Esophagus squamous epithelium (tissue), 5 donors: ENCODE measurements around the gene ARHGEF17. TPM values are rescaled to one million over a fixed set of nuclear protein-coding genes. Genes with fewer than 3 reads are reported as not detected.

Experiments used
- DNase-seq: peaks from one replicate; lab custom pipeline; 2025; lab: John Stamatoyannopoulos, UW
- H3K27ac ChIP-seq, 4 donors: fragments of 200-600 bp; sonication (generic); one replicate each; pipeline ENCODE4 v1.5.1; 2016 to 2019; ENCODE audit warnings: mild to moderate bottlenecking in 1 of 4
- H3K27me3 ChIP-seq, 4 donors: fragments of 200-600 bp; sonication (generic); 1 replicate in 3 of 4; 2 replicates in 1 of 4; pipeline versions ENCODE4 v1.5.1 to v1.6.0; 2017 to 2021; ENCODE audit warnings: antibody characterized with exemption in 1 of 4
- H3K36me3 ChIP-seq, 3 donors: fragments of 200-600 bp; sonication (generic); one replicate each; pipeline ENCODE4 v1.5.1; 2016 to 2019
- H3K4me1 ChIP-seq, 3 donors: fragments of 200-600 bp; sonication (generic); one replicate each; pipeline ENCODE4 v1.5.1; 2017 to 2019
- H3K4me3 ChIP-seq, 4 donors: fragments of 200-600 bp; sonication (generic); 1 replicate in 3 of 4; 2 replicates in 1 of 4; pipeline ENCODE4 v1.5.1; 2016 to 2019; ENCODE audit warnings: mild to moderate bottlenecking in 2 of 4, moderate library complexity in 1 of 4
- H3K9me3 ChIP-seq, 3 donors: fragments of 200-600 bp; sonication (generic); one replicate each; pipeline ENCODE4 v1.5.1; 2016 to 2019
- CTCF ChIP-seq, 6 experiments: fragments of 450-650 bp in 4 of 6; fragments of 200-600 bp in 2 of 6; sonication (generic) in 2 of 6; IDR thresholded peaks; one replicate each; pipeline ENCODE4 v1.5.1; 2016 to 2019; ENCODE audit warnings: antibody characterized with exemption in 6 of 6, mild to moderate bottlenecking in 4 of 6, moderate library complexity in 4 of 6
- POLR2A ChIP-seq, 4 donors: fragments of 450-650 bp; IDR thresholded peaks; one replicate each; pipeline ENCODE4 v1.6.1; 2017; ENCODE audit warnings: antibody characterized with exemption in 4 of 4, mild to moderate bottlenecking in 4 of 4, moderate library complexity in 3 of 4
- WGBS, 2 donors: methylation state at CpG; one replicate each; pipeline ENCODE4 v1.1.5; 2018; 5-methylcytosine and 5-hydroxymethylcytosine counted together
- intact Hi-C: fragments of 100-400 bp; cut with DNase I; formaldehyde crosslinking; loops from one replicate; pipeline ENCODE4 v1.15.0; 2022
- total RNA-seq, 4 donors: library from RNA; depleted of rRNA; stranded (reverse); fragments of >200 nt; gene quantifications; one replicate each; pipeline ENCODE4 v1.1.0, GENCODE V29; 2016
- donor health status: DM: yes; HTN: yes; CAD: no.

The ARHGEF17 gene
- total RNA-seq, 4 donors from 2014 or later, result 3.2 to 23.1 (median 5.4) TPM

- DNase-seq, result no peak
- H3K36me3 ChIP-seq, result peaks cover 0 to 22% (median 4%) of the 10 kb centered on the region in 3 donors
- WGBS, 2 donors, result 31 to 42% methylated on average over 4 to 9 of the region's 23 CpGs
- no peaks in the 10 kb centered on the region for H3K27me3 ChIP-seq
- intact Hi-C loops, result no loop called here
- peak overlapping the region in 1 of 4 donors; percentile 55 for H3K27ac ChIP-seq
- TF ChIP-seq POLR2A (IDR thresholded peaks at IDR 0.05) (no peak), CTCF (IDR thresholded peaks at IDR 0.05) (no peak)
- no peak overlapping the region for H3K4me3 ChIP-seq
- no peaks in the 10 kb centered on the region for H3K9me3 ChIP-seq
- peaks cover 36 to 67% (median 44%) of the 10 kb centered on the region in 3 donors for H3K4me1 ChIP-seq
These were observed 80.4 kb downstream of the ARHGEF17 start for GRCh38 chr11:73388265-73389133.

- peaks cover 0 to 24% (median 4%) of the 10 kb centered on the region in 3 donors for H3K36me3 ChIP-seq
- no peak overlapping the region for H3K4me3 ChIP-seq
- no peaks in the 10 kb centered on the region for H3K9me3 ChIP-seq
- DNase-seq, result no peak
- H3K27ac ChIP-seq, result peak overlapping the region in 1 of 4 donors; percentile 55
- H3K27me3 ChIP-seq, result no peaks in the 10 kb centered on the region
- WGBS, 2 donors, result 20 to 36% methylated on average over 2 of the region's 6 CpGs
- intact Hi-C loops, result no loop called here
- no peak for TF ChIP-seq POLR2A (IDR thresholded peaks at IDR 0.05)
- no peak for TF ChIP-seq CTCF (IDR thresholded peaks at IDR 0.05)
- peaks cover 29 to 61% (median 39%) of the 10 kb centered on the region in 3 donors for H3K4me1 ChIP-seq
These were observed 81.1 kb downstream of the ARHGEF17 start for GRCh38 chr11:73389134-73389525.

- H3K36me3 ChIP-seq, result peaks cover 0 to 31% (median 4%) of the 10 kb centered on the region in 3 donors
- TF ChIP-seq CTCF (IDR thresholded peaks at IDR 0.05), result no peak
- TF ChIP-seq POLR2A (IDR thresholded peaks at IDR 0.05), result no peak
- peaks cover 21 to 53% (median 34%) of the 10 kb centered on the region in 3 donors for H3K4me1 ChIP-seq
- H3K27me3 ChIP-seq, result no peaks in the 10 kb centered on the region
- H3K4me3 ChIP-seq, result no peak overlapping the region
- whole genome bisulfite sequencing, 2 donors, result 74 to 93% methylated on average over 7 of the region's 7 CpGs
- no peak overlapping the region for H3K27ac ChIP-seq
- H3K9me3 ChIP-seq, result no peaks in the 10 kb centered on the region
- intact Hi-C loops, result loop anchor here (5.0 kb wide), 1 partner anchor 38 kb away; no protein-coding TSS in a partner anchor
- DNase-seq, result no peak
These were observed 81.8 kb downstream of the ARHGEF17 start for GRCh38 chr11:73389916-73390315.

GRCh38 chr11:73390601-73391565 is 82.8 kb downstream of the ARHGEF17 start:
- H3K36me3 ChIP-seq, result peaks cover 0 to 41% (median 4%) of the 10 kb centered on the region in 3 donors
- intact Hi-C loops, result loop anchor here (5.0 kb wide), 1 partner anchor 39 kb away; no protein-coding TSS in a partner anchor
- H3K27ac ChIP-seq, result no peak overlapping the region
- TF ChIP-seq POLR2A (IDR thresholded peaks at IDR 0.05) (no peak), CTCF (IDR thresholded peaks at IDR 0.05) (no peak)
- H3K4me3 ChIP-seq, result no peak overlapping the region
- no peaks in the 10 kb centered on the region for H3K9me3 ChIP-seq
- WGBS, 2 donors, result 90% methylated on average over 2 of the region's 12 CpGs; no CpG with 5 or more reads in 1 of the 2 donors
- no peak for DNase-seq
- peaks cover 15 to 43% (median 25%) of the 10 kb centered on the region in 3 donors for H3K4me1 ChIP-seq
- H3K27me3 ChIP-seq, result no peaks in the 10 kb centered on the region
